ENCODE measurements around the gene CHKA. TPM values are rescaled to one million over a fixed set of nuclear protein-coding genes. Genes with fewer than 3 reads are reported as not detected.

The CHKA gene
- total RNA-seq, 1 donor from 2014 or later = 18.2 TPM

DNA sequence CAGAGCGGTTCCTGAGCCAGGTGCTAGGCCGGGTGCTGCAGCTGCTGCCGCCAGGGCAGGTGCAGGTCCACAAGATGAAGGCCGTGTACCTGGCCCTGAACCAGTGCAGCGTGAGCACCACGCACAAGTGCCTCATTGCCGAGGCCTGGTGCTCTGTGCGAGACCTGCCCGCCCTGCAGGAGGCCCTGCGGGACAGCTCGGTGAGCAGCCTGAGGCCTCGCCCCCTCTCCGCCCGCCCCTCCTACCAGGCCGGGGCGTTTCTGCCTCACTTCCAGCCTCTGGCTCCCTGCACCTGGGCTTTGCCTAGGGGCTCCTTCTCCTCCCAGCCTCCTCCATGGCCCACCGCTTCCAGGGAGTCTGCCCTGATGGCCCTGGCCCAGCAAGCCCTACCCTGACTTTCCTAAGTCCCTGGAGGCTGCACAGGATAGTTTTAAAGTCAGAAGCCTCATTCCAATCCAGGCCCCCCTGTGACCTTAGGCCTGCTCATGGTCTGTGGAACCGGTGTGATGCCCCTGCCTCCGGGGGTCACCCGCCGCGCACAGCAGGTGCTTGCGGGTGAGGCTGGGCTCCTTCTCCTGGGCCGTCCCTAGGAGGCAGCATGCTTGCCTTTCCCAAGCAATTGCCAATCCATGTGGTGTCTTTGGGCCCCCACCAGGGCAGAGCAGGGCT lies 76.9 kb downstream of the CHKA start:
- H3K9me3 ChIP-seq = no peaks in the 10 kb centered on the region

DNA sequence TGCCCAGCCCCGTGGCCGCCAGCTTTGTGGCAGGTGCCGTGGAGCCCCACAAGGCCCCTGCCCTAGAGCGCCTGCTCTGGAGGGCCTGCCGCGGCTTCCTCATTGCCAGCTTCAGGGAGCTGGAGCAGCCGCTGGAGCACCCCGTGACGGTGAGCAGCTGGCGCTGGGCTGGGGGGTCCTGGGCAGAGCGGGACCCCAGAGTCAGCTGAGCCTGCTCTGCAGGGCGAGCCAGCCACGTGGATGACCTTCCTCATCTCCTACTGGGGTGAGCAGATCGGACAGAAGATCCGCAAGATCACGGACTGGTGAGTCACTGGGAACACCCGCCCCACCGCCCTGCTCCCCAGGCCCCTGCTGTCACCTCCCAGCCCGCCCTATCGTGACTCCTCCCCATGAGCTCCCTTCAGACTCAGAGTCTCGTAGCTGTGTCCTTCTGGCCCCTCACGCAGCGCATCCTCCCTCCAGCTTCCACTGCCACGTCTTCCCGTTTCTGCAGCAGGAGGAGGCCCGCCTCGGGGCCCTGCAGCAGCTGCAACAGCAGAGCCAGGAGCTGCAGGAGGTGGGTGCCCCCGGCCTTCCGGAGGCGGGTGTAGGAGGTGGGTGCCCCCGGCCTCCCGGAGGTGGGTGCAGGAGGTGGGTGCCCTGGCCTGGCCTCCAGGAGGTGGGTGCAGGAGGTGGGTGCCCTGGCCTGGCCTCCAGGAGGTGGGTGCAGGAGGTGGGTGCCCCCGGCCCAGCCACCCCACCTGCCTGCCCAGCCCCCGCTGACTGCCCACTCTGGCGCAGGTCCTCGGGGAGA lies 77.6 kb downstream of the CHKA start:
- DNase-seq (ENCODE audit: extremely low spot score in 2 of 2) = no peak
- Histone ChIP-seq H3K27ac (peak overlapping the region; percentile 96), H3K27me3 (no peaks in the 10 kb centered on the region), H3K4me3 (peak overlapping the region; percentile 19 to 33), H3K36me3 (peaks cover 0 to 7% of the 10 kb centered on the region in 2 donors), H3K4me1 (peaks cover 56% of the 10 kb centered on the region), H3K9me3 (no peaks in the 10 kb centered on the region)
- TF ChIP-seq, protein P1, sequence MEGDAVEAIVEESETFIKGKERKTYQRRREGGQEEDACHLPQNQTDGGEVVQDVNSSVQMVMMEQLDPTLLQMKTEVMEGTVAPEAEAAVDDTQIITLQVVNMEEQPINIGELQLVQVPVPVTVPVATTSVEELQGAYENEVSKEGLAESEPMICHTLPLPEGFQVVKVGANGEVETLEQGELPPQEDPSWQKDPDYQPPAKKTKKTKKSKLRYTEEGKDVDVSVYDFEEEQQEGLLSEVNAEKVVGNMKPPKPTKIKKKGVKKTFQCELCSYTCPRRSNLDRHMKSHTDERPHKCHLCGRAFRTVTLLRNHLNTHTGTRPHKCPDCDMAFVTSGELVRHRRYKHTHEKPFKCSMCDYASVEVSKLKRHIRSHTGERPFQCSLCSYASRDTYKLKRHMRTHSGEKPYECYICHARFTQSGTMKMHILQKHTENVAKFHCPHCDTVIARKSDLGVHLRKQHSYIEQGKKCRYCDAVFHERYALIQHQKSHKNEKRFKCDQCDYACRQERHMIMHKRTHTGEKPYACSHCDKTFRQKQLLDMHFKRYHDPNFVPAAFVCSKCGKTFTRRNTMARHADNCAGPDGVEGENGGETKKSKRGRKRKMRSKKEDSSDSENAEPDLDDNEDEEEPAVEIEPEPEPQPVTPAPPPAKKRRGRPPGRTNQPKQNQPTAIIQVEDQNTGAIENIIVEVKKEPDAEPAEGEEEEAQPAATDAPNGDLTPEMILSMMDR (IDR thresholded peaks at IDR 0.05) = no peak
- TF ChIP-seq POLR2AphosphoS5 (IDR thresholded peaks at IDR 0.05; ENCODE audit: insufficient read depth in 1 of 2, low read depth in 1 of 2) = peak in 1 of 2 donors; percentile 77
- no peak for TF ChIP-seq POLR2A (IDR thresholded peaks at IDR 0.05)
- intact Hi-C loops (cut with DNase I) = no loop called here

More for the DNA sequence above, 76.9 kb downstream of the CHKA start:
- no peak for DNase-seq (ENCODE audit: extremely low spot score in 2 of 2)
- Histone ChIP-seq H3K36me3 (peaks cover 0 to 10% of the 10 kb centered on the region in 2 donors), H3K27ac (peak overlapping the region; percentile 96), H3K4me3 (peak overlapping the region in 1 of 2 donors; percentile 33), H3K27me3 (no peaks in the 10 kb centered on the region), H3K4me1 (peaks cover 51% of the 10 kb centered on the region)
- intact Hi-C loops (cut with DNase I) = no loop called here
- TF ChIP-seq, protein P1 (IDR thresholded peaks at IDR 0.05) = no peak
- TF ChIP-seq POLR2AphosphoS5 (IDR thresholded peaks at IDR 0.05; ENCODE audit: insufficient read depth in 1 of 2, low read depth in 1 of 2) (no peak), POLR2A (IDR thresholded peaks at IDR 0.05) (no peak)

DNA sequence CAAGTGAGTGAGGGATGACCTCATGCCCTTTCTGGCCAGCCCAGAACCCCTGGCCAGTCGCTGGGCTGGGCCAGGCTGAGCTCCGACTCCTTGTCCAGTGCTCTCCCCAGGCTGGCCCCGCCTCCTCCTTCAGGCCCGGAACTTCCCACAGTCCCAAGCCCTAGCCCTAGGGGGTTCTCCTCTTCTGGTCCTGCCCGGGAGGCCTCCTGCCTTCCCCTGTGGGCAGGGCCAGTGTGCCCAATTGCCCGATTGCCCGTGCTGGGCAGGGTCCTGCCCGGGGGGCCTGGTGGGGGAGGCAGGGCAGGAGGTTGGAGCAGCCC lies 78.2 kb downstream of the CHKA start:
- Histone ChIP-seq H3K4me1 (peaks cover 62% of the 10 kb centered on the region), H3K36me3 (peaks cover 0 to 7% of the 10 kb centered on the region in 2 donors), H3K4me3 (peak overlapping the region; percentile 19 to 33), H3K9me3 (no peaks in the 10 kb centered on the region), H3K27ac (peak overlapping the region; percentile 96), H3K27me3 (no peaks in the 10 kb centered on the region)
- intact Hi-C loops (cut with DNase I) = no loop called here
- no peak for DNase-seq (ENCODE audit: extremely low spot score in 2 of 2)
- TF ChIP-seq, protein P1 (IDR thresholded peaks at IDR 0.05) = no peak
- TF ChIP-seq POLR2AphosphoS5 (IDR thresholded peaks at IDR 0.05; ENCODE audit: insufficient read depth in 1 of 2, low read depth in 1 of 2) (no peak), POLR2A (IDR thresholded peaks at IDR 0.05) (no peak)

DNA sequence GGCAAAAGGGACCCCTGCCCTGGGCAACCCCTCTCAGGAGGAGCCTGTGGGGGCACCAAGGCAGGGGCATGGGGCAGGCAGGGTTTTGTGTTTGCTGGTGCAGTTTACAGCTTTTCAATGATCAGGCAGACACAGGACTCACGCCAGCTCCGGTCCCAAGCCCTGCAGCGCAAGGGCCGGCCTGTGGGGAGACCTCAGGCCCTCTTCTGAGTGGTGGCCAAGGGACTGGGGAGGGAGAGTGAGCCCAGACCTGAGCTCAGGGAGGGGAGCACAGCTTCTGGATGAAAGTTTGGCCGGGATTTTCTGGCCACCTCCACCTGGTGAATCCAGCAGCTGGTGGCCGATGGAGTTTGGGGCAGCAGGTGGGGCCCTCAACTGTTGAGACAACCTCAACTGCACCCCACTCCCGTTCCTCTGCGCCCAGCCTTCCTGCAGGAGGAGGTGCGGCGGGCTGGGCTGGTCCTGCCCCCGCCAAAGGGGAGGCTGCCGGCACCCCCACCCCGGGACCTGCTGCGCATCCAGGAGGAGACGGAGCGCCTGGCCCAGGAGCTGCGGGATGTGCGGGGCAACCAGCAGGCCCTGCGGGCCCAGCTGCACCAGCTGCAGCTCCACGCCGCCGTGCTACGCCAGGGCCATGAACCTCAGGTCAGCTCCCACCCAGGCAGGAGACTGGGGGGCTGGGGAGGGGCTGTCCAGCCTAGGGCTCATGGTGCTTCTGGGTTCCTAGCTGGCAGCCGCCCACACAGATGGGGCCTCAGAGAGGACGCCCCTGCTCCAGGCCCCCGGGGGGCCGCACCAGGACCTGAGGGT lies 78.8 kb downstream of the CHKA start:
- Histone ChIP-seq H3K27me3 (no peaks in the 10 kb centered on the region), H3K27ac (peak overlapping the region; percentile 96), H3K4me3 (peak overlapping the region in 1 of 2 donors; percentile 19), H3K36me3 (peaks cover 0 to 7% of the 10 kb centered on the region in 2 donors), H3K9me3 (no peaks in the 10 kb centered on the region), H3K4me1 (peaks cover 67% of the 10 kb centered on the region)
- TF ChIP-seq POLR2AphosphoS5 (IDR thresholded peaks at IDR 0.05; ENCODE audit: insufficient read depth in 1 of 2, low read depth in 1 of 2) (no peak), POLR2A (IDR thresholded peaks at IDR 0.05) (no peak)
- TF ChIP-seq, protein P1 (IDR thresholded peaks at IDR 0.05) = no peak
- intact Hi-C loops (cut with DNase I) = no loop called here
- DNase-seq (ENCODE audit: extremely low spot score in 2 of 2) = no peak

All from vagina (tissue), 2 donors.